GM18868 (cell line): ENCODE data around the gene COL24A1.
"Not testable (repeated sequence)": the region's sequence is repeated elsewhere in the genome, so short reads cannot be mapped to it uniquely, and the experiment has no call there.

Source experiments
- ATAC-seq: cut with Tn5 transposase; IDR thresholded peaks from one replicate; pipeline ENCODE4 v1.9.1; 2021; ENCODE audit warnings: mild to moderate bottlenecking, moderate library complexity; ENCODE audit not compliant: unreplicated experiment

COL24A1 gene

DNA sequence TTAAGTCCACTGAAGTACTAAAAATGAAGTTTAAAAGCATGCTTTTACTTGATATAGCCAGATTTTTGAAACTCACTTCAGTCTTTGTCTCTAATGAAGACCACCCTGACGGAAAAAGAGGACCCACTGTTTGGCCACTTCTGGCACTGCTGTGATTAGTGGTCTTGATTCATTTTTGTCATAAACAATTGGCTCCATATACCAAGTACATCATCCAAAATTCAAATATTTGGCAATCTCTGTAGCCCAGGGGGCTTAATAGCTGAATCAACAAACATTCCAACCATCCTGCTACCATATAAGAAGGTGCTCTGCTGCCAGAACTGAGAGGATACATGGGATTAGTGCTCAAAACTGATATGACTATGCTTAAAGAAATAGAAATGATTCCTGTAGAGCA is 156.0 kb downstream of the COL24A1 start:
- ATAC-seq: no peak

DNA sequence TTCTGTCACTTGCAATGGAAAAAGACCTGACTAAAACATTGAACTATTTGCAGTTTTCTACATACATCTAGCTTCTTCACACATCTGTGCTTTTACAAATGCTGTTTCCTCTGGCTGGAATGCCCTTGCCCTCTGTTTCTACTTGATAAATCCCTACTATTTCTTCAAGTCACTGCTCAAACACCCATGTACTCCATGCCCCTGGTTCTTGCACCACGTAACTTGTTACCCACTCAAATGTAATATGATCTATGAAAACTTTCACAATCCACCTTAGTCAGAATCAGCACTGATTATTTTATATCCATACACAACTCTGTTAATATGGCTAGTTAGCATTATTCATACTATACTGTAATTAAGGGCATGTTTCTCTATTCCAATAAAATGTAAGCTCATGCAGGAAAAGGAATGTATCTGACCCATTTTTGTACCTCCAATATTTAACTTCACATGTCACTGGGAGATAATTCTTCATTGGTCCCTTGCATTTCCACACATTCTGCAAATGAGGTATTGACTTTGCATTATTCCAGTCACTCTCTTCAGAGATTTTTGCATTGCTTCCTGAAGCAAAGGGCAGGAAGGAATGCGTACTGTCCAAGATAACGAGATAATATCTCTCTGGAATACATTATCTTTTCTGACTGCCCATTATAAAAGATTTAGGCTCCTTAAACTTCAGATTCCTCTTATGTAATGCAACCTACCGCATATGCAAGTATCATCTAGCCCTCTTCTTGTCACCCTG is 158.3 kb downstream of the COL24A1 start:
- ATAC-seq: no peak

- peak; percentile 59 for ATAC-seq
These were observed 163.8 kb downstream of the COL24A1 start for GRCh38 chr1:85992791-85993190.

- peak; percentile 59 for ATAC-seq
These were observed 165.3 kb downstream of the COL24A1 start for GRCh38 chr1:85991261-85991660.

DNA sequence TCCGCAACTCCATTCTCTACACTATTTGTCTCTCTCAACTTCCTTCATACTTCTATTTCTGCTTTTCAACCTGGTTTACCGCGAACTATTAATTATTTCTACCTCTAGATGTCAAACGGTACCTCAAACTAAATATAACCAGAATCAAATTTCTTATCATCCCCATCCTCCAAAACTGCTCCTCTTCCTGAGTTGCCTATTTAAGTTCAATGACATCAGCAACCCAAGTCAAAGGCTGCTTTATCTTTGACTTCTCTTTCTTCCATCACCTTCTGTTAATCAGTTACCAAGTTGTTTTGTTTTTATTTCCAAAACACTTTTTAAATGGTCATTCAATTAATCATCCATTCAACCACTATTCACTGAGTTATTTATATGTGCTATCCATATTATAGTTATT is 171.9 kb downstream of the COL24A1 start:
- no peak for ATAC-seq

DNA sequence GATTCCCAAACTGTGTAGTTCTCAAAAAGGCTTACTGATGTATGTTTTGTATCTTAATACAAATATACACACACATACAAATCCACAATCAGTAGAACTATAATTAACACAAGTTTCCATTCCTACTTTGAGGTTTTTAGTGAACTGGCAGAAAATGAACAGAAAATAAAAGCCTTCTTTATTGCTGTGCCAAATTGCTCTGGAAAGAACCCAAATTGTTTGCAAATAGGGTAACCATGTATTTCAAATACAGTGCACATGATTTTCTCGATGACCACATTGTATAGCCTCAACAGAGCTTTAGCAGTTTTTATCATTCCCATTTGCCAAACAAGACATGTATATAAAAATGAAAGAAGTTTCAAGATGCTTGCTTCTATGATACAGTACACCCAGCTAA is 173.3 kb downstream of the COL24A1 start:
- ATAC-seq: no peak

- no peak for ATAC-seq
These were observed 179.9 kb downstream of the COL24A1 start for GRCh38 chr1:85976516-85977205.

DNA sequence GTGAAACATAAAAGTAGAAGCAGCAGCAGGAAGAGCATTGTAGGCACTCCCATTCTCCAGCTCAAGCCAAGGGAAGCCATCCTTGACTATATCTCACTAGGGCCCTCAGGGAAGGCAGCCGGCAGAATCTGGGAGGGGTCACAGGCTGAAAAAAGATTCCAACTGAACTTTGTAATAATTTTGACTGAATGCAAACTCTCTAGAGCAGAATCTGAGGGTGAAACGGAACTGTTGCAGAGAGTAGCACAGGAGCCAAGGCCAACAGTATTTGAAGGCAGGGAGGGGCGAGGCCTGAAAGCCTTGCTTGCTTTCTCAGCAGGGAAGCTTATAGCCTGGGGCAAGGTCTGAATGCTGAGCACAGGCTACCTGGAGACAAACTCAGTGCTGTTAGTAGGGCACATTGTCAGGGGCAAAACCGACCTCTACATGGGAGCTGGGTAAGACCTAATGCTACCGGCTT is 180.6 kb downstream of the COL24A1 start:
- no peak for ATAC-seq

GRCh38 chr1:85962457-85962856 is 194.1 kb downstream of the COL24A1 start:
- ATAC-seq: no peak

DNA sequence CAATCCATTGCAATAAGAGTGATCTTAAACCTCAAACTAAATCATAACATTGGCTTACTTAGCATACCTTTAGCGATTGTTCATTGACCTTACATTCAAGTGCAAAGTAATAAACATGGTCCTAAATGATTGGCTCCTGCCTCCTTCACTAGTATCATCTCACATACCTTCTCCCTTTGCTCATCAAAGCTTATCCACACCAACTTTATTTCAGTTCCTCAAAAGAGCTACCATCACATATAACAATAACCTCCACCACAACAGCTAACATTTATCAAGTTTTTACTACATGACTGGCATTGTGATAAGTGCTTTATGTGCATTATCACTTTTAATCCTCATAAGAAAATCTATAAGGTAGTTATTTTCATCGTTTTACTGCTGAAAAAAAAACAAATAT is 198.8 kb downstream of the COL24A1 start:
- peak; percentile 85 for ATAC-seq

DNA sequence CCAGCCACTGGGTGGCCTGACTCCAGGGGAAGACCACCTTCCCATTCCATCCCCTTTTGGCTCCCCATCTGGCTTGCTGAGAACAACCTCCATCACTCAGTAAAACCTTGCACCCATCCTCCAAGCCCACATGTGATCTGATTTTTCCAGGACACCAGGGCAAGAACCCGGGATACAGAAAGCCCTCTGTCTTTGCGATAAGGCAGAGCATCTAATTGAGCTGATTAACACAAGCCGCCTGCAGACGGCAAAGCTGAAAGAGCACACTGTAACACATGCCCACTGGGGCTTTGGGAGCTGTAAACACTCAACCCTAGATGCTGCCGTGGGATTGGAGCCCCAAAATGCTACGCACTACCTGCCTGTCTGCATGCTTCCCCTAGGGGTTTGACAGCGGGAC is 201.4 kb downstream of the COL24A1 start:
- ATAC-seq: not testable (repeated sequence)

DNA sequence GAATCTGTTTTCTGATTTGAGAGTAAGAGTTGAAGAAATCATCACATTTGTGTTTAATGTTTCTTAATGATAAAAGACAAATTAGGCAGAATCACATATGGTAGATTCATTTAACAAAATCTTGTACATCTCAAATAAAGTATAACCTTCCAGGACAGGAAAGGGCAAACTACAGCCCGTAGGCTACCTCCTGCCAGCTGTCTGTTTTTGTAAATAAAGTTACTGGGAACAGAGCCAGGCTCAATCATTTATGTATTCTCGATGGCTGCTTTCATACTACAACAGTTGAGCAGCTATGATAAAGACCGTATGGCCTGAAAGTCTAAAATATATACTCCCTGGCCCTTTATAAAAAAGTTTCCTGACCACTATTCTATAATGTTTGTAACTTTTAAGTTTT is 204.1 kb downstream of the COL24A1 start:
- peak; percentile 55 for ATAC-seq

GRCh38 chr1:85947186-85947585 is 209.4 kb downstream of the COL24A1 start:
- ATAC-seq: no peak

DNA sequence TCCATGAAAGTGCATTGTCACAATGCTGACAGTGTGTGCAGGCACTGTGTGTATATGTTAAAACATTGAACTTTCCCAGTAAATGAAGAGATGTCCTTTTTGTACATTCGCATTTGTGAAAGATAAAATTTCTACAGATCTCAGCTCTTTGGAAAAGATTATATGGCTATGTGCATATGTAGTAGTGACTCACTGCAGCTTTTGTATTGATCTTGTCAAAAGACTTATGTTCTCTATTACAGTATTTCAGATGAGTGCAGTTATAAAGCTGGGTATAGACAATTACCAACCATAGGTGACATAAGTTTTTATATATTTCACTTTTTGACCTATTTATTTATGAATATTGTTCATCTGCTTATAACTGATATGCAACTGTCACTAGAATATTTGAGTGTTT is 212.6 kb downstream of the COL24A1 start:
- ATAC-seq: peak; percentile 14

DNA sequence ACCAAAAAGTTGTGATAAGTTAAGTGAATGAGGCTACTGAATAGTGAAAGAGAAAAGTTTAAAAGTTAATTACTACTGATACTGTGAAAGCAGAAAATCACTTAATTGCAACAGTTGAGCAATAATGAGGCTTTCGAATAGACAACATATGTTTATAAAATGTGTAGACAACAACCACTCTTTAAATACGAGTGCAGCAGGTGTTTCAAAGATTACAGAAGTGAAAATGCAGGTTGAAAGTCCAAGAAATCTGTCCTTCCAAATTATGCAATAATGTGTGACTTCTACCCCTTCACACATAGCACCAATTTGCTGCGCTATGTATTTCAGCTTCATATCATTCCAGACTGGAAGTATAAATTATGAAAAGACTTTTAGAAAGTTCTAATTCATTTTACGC is 213.0 kb downstream of the COL24A1 start:
- peak; percentile 57 for ATAC-seq

DNA sequence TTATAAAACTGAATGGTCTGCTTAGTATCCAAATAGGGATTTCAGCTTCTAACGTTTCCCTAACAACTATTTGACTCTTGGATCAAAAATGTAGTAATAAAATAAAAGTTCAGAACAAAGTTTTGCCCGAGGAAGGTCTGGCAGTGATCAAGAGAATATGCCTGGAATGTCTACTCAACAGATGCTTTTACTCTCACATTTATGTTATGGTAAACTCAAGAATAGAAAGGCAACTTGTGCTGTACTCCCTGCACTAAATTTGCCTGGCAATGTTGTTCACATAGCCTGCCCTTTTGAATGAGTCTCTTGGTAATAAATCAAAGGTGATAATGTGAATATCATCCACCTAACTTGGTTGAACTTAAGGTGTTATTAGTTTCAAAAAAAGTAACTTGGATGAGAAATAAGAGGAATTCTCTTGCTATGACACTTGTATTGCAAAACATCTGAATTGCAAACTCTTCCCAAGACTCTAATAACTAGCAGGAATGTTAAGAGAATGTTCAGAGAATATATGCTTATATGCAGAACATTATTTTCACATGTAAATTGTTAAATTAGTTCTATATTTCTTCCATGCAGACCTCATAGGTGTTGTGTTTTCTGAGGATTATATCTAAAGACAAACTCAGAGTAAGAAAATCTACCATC is 215.8 kb downstream of the COL24A1 start:
- ATAC-seq: no peak

- ATAC-seq: no peak
These were observed 217.7 kb downstream of the COL24A1 start for GRCh38 chr1:85938829-85939228.

DNA sequence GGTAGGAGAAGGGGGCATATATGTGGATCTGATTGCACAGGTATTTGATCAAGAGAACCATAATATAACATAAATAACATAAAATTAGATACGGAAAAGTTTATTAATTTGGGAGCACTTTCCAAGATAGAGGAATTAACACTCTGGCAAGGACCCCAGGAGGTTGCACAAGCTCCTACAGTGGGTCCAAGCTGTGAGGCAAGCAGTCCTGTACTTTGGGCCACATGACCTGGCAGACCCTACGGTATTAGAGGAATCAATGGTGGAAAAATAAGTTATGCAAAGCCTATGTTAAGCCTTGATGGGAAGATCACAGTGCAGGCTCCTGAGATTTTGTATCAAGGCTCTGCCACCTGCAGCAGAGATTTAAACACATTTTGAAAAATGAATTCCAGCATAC is 220.1 kb downstream of the COL24A1 start:
- no peak for ATAC-seq

DNA sequence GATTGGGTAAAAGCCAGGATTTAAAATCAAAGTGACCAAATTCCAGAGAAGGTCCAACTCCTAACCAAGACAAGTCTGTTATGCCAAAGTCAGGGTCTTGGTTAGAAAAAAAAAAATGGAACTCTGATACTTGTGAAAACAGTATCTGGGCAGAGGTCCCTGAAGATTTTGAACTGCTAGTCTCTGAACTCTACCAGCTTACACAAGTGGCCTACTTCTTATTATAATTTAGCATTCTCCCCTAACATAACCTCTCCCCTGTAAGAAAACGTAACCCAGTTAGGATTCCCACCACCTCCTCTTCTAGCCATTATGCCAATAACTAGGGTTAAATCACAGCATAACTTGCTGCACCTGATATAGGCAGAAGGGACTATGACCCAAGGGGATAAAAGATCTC is 220.5 kb downstream of the COL24A1 start:
- no peak for ATAC-seq

GRCh38 chr1:85935234-85935633 is 221.3 kb downstream of the COL24A1 start:
- no peak for ATAC-seq

- ATAC-seq: no peak
These were observed 222.1 kb downstream of the COL24A1 start for GRCh38 chr1:85934516-85934915.

DNA sequence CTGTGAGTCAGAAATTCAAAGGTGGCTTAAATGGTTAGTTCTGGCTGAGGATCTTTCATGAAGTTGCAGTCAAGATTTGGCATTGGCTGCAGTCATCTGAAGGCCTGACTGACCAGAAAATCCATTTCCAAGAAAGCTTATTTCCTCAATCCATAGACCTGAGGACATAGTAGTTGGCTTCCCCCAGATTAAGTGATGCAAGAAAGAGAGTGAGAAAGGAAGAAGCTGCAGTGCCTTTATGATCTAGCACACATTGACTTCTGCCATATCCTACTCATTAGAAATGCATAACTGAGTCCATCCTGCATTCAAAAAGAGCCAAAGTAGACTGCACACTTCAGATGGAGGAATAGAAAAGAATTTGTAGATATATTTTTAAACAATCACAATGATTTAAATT is 222.6 kb downstream of the COL24A1 start:
- no peak for ATAC-seq
